Stimulated activated CD4-positive, alpha-beta T cell treated with anti-CD3 and anti-CD28 coated beads, TNF-alpha, amount 100 ng/mL, for 24 hours (primary cell): ENCODE data around the gene PYCR2.
"Not testable (repeated sequence)": the region's sequence is repeated elsewhere in the genome, so short reads cannot be mapped to it uniquely, and the experiment has no call there.

Experiments used
- DNase-seq, 3 experiments: peaks; one replicate each; pipeline ENCODE4 v3.0.0-alpha.2; 2020; ENCODE audit warnings: low read depth in 3 of 3

PYCR2 gene

DNA sequence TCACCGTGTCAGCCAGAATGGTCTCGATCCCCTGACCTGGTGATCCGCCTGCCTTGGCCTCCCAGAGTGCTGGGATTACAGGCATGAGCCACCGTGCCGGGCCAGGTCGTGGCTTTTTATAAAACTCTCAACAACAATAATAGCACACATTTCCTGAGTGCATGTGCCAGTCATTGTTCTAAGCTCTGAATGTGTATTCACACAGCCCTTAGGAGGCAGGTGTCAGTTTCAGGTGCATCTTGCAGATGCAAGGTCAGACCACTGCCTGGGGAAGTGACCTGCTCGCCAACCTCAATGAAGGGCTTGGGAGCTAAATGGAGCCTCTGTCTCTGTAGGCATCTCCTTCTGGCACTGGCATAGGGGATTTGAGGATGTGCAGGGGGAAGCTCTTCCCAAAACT is 18.5 kb upstream of the PYCR2 start:
- no peak for DNase-seq

DNA sequence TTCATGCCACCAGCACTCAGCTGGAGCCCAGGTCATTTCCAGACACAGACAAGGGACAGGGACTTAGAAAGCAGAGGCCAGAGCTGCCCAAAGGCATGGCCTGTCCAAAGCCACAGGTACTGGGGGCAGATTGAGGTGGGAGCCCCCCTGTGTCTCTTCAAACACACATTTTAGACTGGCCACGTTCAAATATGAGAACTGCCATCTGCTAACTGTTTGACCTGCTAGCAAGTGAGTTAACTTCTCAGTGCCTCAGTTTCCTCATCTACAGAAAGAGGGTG is 17.8 kb upstream of the PYCR2 start:
- no peak for DNase-seq

DNA sequence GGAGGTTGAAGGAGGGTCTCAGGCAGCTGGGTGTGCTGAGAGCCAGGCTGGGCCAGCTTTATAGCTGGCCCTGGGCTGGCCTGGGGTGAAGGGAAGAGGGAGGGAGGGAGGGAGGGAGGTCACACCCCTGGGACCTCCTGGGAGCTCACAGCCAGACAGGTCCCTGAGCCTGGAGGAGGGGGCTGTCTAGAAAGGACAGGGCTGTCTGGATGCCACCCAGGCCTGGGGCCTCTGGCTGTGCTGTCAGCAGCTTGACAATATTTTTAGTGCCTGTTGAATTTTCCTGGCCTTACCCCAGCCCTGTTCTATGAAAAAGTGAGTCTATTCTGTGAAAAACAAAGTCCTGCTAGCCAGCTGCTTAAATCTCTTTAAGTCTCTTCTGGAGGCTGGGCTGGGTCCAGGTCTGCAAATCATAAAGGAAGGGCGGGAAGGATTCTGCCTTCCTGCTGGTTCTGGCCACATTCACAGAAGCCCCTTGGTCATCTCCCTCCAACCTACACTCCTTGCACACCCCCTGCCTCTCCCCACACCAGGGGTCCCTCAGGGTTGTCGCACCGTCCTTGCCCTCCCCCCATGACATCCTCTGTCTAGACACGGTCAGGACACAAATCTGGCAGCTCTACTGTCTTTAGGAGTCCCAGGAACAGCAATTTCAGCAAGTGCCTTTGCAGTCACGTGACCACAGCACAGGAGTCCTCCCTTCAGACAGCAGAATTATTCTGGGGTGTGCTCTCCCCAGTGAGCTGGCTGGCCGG is 17.3 kb upstream of the PYCR2 start, which contains the start of gene LEFTY2:
LEFTY2 (minus strand) TSS at position 34 of the 755 bp plus-strand sequence. CDS start 80 bp downstream, outside the sequence.
- DNase-seq = no peak

DNA sequence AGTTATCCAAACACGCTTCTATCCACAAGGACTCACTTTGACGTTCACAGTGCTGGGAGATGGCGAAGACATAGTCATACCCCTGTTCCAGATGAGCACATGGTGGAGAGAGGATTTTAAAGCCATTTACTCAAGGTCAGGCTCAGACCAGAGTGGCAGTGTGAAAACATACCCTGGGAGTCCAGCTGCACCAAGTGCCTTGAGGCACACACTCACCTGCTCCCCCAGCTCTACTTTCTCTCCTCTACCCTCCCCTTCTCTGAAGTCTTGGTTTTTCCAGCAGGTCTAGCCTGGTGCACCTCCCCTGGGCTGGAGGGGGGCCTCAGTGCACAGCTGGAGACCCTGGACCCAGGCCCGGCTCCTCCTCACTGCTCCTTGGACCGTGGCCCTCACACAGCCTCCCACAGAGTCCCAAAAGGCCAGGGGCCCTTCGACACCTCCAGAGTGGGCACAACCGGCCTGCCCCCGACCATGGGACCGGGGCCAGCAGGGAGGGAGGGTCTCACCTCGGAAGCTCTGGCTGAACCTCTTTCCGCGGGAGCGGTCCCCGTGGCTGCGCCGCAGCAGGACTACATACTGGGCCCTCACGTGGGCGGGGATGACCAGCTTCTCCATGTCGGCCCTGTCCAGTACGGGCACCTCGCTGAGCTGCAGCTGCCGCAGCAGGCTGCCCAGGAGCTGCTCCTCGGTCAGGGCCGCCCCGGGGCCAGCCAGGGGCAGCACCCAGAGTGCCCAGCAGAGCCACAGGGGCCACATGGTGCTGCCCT is 16.5 kb upstream of the PYCR2 start:
- DNase-seq = no peak

DNA sequence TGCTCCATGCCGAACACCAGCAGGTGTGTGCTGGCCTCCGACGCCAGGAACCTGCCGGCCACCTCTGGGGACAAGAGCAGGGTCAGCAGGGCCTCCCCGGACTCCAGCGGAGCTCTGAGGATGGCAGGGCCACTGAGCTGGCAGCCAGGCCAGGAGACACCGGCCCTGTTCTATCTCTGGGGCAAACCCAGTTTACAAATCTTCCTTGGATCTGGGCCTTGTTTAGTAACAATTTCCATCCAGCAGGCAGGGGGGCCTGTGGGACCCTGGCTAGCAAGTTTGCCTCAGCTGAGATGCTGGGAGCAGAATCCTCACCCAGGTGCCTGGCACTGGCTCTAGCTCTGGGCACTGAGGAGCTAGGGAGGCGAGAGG is 15.9 kb upstream of the PYCR2 start:
- DNase-seq = not testable (repeated sequence)

DNA sequence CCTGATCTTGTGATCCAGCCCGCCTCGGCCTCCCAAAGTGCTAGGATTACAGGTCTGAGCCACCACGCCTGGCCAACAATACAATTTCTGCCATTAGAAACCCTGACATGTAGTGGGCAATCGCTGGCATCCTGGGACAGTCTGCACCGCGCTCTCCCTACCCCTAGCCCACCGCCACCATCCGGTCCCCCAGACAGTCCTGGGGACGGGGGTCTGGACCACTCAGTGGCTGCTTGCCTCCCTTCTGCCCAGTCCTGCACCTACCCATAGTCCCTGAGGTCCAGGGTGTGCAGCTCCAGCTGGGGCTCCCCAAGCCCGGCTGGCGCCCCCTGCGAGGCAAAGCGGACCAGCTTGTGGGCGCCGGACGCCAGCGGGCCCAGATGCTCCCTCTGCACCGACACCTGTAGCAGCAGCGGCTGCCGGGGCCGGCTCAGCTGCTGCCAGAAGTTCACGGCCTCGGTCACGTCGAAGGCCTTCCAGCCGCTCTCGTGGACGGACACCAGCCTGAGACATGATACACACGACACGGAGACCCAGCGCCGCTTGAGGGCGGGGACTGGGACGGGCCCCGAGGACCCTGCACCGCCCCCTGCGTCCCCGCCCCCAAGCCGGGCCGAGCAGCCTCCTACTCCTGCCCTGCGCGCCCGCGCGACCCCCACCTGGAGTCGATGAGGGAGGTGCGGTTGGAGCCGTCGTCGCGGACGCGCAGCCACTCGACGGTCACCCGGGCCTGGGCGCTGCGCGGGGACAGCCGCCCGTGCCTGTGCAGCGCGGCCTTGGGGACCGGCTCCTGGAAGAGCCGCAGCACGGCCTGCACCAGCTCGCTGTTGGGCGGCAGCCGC is 15.3 kb upstream of the PYCR2 start:
- not testable (repeated sequence) for DNase-seq

DNA sequence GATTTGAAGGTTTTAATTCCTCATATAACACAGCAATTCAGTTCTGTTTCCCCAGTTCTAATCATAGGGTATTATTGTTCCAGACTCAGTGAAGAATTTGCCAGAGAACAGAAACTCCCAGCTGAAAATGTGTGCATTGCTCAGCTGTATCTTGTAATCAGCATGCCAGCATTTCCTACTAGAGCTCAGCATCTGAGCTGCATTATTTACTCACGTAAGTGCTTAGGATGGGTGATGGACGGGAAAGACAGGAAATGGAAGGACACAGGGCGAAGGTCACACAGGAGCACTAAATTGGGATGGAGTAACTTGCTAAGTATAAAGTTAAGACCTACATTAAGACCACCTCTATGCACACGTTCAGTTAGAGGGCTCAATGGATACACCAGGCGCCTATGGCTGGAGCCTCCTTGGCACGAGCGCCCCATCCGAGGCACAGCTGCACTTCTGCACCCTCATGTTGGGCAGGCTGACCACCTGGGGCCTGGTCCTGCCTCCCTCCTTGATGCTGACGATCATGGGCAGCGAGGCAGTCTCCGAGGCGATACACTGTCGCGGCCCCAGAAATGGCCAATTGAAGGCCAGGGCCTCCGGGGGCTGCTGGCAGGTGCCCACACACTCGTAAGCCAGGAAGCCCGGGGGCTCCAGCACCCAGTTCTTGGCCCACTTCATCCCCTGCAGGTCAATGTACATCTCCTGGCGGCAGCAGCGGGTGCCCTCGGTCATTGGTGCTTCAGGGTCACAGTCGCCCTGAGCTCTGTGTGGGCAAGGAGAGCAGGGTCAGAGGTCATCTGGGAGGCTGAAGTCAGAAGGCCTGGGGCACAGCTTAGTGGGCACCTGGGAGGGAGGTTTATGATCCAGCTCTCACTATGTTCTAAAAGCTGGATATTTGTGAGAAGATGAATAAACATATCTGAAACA is 13.3 kb upstream of the PYCR2 start:
- no peak for DNase-seq

DNA sequence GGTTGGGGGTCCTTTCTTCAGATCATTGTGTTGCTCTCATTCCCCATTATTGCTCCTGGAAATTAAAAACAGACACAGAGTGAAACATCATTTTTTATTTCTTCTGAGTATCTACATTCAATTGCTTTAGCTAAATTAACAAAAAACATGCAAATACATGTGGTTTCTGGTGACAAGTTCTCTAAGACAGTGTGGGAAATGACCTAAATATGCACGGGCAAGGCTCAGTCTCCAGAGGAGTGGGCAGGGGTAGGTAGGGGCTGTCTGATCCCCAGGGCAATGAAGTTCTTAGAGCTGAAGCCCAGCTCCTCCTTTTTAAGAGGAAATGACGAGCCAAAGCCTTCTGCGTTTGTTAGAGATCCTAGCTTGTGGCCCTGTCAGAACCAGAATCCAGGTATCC is 12.5 kb upstream of the PYCR2 start:
- no peak for DNase-seq

DNA sequence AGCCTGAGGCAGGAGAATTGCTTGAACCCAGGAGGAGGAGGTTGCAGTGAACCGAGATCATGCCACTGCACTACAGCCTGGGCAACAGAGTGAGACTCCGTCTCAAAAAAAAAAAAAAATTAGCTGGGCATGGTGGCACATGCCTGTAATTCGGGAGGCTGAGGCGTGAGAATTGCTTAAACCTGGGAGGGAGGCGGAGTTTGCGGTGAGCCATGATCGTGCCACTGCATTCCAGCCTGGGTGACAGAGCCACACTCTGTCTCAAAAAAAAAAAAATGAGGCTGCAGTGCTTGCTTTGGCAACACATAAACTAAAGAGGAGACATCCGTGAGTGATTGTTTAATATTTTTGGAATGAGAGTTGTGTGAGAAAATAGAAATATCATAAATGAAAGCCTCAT is 12.0 kb upstream of the PYCR2 start:
- DNase-seq = not testable (repeated sequence)

DNA sequence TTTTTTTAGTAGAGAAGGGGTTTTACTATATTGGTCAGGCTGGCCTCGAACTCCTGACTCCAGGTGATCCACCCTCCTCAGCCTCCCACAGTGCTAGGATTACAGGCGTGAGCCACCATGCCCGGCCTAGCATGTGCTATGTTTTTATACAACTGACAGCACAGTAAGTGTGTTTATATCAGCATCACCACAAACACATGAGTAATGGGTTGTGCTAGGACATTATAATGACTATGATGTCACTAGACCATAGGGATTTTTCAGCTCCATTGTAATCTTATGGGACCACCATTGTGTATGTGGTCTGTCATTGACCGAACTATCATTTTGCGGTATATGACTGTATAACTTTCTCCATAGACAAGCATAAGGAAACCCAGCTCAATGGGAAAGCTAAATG is 10.7 kb upstream of the PYCR2 start:
- no peak for DNase-seq

DNA sequence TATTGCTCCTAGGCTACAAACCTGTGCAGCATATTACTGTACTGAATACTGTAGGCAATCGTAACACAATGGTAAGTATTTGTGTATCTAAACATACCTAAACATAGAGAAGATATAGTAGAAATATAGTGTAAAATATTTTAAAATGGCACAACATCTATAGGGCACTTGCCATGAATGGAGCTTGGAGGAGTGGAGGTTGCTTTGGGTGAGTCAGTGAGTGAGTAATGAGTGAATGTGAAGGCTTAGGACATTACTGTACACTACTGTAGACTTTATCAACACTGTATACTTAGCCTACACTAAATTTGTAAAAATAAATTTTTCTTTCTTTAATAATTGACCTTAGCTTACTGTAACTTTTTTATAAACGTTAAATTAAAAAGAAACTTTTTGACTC is 9.0 kb upstream of the PYCR2 start:
- DNase-seq = no peak

DNA sequence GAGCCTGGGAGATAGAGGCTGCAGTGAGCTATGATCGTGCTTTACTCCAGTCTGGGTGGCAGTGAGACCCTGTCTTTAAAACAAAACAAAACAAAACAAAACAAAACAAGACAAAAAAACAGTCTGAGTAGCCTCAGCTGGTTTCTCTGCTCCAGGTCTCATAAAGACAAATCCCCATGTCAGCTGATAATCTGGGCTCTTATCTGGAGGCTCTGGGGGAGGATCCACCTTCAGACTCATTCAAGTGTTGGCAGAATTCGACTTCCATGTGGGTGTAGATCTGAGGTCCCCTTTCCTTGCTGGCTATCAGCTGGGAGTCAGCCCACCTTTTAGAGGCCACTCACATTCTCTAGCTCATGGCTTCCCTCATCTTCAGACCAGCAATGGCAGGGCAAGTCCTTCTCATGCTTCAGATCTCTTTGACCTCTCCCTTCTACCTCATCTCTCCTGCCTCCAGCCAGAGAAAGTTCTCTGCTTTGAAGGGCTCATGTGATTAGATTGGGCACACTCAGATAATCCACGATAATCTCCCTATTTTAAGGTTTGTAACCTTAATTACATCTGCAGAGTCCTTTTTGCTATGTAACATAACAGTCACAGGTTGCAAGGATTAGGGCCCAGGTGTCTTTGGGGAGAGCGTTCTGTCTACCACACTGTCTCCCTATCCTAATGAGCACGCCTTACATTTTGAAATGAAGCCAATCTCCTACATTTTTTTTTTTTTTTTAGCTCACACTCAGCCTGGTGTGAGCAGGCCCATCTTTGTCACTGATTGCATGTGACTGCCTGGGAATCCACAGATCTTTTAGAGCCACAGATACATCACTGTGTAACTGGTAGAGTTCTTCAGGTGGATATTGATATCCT is 7.5 kb upstream of the PYCR2 start:
- no peak for DNase-seq

DNA sequence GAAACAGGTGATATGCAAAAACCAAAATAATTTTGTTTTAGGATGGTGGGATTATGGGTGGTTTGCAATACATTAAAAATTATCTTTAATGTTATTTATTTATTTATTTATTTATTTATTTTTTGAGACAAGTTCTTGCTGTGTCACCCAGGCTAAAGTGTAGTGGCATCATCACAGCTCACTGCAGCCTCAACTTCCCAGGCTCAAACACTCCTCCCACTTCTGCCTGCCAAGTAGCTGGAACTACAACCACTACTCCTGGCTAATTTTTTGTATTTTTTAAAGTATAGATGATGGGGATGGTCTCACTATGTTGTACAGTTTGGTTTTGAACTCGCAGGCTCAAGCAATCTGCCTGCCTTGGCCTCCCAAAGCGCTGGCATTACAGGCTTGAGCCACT is 6.5 kb upstream of the PYCR2 start:
- DNase-seq = no peak

DNA sequence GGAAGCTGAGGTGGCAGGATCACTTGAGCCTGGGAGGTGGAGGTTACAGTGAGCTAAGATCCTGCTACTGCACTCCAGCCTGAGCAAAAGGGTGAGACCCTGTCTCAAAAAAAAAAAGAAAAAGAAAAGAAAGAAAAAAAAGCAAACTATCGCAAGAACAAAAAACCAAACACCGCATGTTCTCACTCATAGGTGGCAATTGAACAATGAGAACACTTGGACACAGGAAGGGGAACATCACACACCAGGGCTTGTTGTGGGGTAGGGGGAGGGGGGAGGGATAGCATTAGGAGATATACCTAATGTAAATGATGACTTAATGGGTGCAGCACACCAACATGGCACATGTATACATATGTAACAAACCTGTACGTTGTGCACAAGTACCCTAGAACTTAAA is 5.4 kb upstream of the PYCR2 start:
- DNase-seq = not testable (repeated sequence)

DNA sequence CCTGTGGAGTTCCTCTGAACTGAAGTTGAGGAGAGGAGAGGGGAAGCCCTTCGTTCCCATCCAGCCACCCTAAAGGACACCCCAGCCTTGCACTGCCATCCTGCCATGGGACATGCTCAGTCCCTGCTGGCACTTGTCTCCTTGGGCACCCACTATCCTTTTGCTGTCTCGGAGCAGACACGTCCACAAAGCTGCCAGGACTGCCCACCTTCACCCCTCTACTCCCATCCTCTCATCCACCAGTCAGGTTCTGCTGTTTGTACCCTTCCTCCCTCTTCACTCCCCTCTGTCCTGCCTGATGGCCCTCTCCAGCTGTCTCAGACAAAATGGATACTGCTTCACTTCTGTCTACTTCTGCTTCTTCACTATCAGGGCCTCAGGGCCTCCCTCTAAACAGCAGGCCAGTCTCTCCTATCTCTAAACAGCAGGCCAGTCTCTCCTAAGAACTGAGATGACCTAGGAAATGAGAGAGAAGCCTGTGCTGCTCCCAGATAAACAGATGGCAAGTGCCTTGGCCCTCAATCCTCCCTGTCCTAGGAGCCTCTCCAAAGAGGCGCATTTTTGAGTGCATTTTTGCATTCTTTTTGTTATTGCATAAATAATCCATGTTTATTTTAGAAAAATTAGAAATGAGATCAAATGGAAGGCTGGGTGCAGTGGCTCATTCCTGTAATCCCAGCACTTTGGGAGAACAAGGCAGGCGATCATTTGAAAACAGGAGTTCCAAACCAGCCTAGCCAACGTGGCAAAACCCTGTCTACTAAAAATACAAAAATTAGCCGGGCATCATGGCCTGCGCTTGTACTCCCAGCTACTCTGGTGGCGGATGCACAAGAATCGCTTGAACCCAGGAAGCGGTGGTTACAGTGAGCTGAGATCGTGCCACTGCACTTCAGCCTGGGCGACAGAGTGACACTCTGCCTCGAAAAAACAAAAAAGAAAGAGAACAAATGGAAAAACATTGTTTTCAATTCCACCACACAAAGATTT is 4.4 kb upstream of the PYCR2 start:
- DNase-seq = peak in 1 of 3 experiments; percentile 15

DNA sequence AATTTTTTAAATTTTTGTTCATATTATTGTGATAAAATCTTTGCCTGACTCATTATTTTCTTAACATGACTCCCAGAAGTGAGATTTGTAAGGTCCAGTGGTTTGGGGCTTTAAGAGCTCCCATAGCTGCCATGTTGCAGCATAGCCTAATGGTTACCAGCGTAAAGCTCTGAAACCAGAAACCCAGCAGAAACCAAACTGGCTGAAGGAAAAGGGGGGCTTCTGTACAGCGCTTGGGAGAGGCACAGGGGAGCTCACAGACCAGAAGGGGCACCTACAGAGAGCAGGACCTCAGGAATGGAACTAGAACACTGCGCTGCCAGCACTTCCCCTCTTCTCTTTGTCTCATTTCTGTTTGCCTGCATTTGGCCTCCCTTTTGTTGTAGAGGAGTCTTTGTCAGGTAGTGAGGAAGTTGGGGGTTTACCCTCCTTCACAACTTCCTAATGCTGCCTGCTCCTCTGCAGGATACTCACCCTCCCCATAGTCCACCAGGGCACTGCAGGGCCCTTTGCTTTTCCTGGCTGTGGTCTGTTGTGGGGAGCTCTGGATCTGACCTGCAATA is 2.6 kb upstream of the PYCR2 start:
- no peak for DNase-seq

DNA sequence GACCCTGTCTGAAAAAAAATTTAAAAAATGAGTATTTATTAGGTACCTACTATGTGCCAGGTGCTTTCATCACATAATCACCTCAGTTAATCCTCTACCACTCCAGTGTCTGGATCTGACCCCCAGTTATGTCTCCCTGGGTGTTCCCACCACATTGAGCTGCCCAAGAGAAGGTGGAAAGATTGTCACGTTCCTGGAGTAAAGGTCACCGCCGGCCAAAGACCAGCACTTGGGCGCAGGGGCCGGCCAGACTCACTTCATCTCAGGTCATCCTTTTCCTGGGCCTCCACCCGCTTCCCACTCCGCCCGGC is 714 bp downstream of the PYCR2 start:
- DNase-seq = no peak

DNA sequence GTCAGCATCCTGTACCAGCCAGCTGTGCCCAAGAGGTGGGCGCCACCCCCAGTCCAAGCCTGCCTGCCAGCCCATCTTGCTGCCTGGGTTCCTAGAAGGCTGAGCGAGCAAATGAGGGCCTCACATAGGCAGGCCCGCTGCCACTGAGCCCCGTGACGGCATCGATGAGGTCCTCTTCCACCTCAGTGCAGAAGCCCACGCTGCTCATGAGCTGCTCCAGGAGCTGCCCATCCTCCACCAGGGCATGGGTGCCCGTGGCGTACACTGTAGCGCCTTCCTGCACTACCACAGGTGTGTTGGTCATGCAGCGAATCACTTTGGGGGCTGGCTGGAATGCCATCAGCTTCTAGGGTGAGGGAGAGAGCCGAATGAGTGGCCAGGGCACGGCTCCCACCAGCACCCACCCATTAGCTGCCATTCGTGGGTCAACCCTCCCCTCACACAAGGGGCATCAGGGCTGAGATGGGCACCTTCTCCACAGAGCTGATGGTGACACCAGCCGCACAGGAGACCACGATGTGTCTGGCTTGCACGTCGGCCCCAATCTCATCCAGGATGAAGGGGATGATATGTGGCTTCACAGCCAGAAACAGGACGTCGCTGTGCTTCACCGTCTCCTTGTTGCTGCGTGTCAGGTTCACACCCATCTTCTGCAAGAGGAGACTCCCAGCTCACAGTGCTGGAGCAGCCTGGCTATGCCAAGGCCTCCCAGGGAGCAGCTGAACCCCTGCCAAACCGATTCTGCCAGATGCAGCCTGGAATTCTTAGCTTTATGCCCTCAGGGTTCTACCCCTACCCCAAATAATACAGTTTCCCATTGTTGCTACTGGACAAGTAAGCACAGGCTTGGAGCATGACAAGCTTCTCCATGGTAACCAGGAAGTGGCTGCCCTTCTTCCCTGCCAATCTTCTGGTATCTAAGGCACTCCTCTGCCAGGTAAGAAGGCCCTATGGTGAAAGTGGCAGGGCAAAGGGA is 2.0 kb downstream of the PYCR2 start:
- no peak for DNase-seq
